Erythroblast (primary cell): ENCODE results near the gene GPR37L1.

ENCODE experiments used
- GATA1 ChIP-seq: IDR thresholded peaks from 2 replicates; pipeline ENCODE4 v1.6.1; 2011; ENCODE audit warnings: low read depth, mild to moderate bottlenecking, control low read depth, low read length, moderate library complexity
- POLR2A ChIP-seq: IDR thresholded peaks from 2 replicates; pipeline ENCODE4 v1.6.1; 2011; ENCODE audit warnings: mild to moderate bottlenecking, low read length

GRCh38 chr1:202150187-202150586 lies 27.5 kb downstream of the GPR37L1 start:
- no peak for TF ChIP-seq POLR2A
- TF ChIP-seq GATA1: no peak
